SK-N-SH (cell line): ENCODE measurements around the gene SLC6A17.

ENCODE experiments used
- CTCF ChIP-seq: fragments of 200-600 bp; sonication (generic); IDR thresholded peaks from 2 replicates; pipeline ENCODE4 v1.6.1; 2017; ENCODE audit warnings: antibody characterized with exemption, mild to moderate bottlenecking, moderate library complexity
- EP300 ChIP-seq, 2 experiments: IDR thresholded peaks; 2 replicates each; pipeline versions ENCODE4 v1.4.0 to v1.6.1; 2012; ENCODE audit warnings: borderline replicate concordance in 1 of 2, low read depth in 1 of 2, low read length in 1 of 2
- NFIC ChIP-seq: IDR thresholded peaks from 2 replicates; pipeline ENCODE4 v1.4.0; 2012; ENCODE audit warnings: borderline replicate concordance
- PBX3 ChIP-seq: IDR thresholded peaks from 2 replicates; pipeline ENCODE4; 2012
- POLR2AphosphoS5 ChIP-seq: IDR thresholded peaks from 2 replicates; pipeline ENCODE4 v1.6.1; 2012; ENCODE audit warnings: low read depth, low read length
- RAD21 ChIP-seq: IDR thresholded peaks from 2 replicates; pipeline ENCODE4 v1.6.1; 2012; ENCODE audit warnings: mild to moderate bottlenecking, low read length
- RFX5 ChIP-seq: IDR thresholded peaks from 2 replicates; pipeline ENCODE4 v1.6.1; 2012; ENCODE audit warnings: mild to moderate bottlenecking, improper control_type of control experiment, low read length
- SMC3 ChIP-seq: IDR thresholded peaks from 2 replicates; pipeline ENCODE4 v1.6.1; 2012; ENCODE audit warnings: low read depth, low read length, improper control_type of control experiment
- TEAD4 ChIP-seq: IDR thresholded peaks from 2 replicates; pipeline ENCODE4 v1.4.0; 2012; ENCODE audit warnings: mild to moderate bottlenecking, borderline replicate concordance; ENCODE audit not compliant: insufficient read depth
- TF ChIP-seq, protein P1 (sequence below): IDR thresholded peaks from 2 replicates; pipeline ENCODE4 v1.6.1; 2012; ENCODE audit warnings: mild to moderate bottlenecking, low read depth, low read length, moderate library complexity
- TF ChIP-seq, protein P2 (sequence below): fragments of 150-350 bp; IDR thresholded peaks from 2 replicates; pipeline ENCODE4 v1.6.1; 2017; ENCODE audit warnings: antibody characterized with exemption, low read length, low read depth, borderline replicate concordance

DNA sequence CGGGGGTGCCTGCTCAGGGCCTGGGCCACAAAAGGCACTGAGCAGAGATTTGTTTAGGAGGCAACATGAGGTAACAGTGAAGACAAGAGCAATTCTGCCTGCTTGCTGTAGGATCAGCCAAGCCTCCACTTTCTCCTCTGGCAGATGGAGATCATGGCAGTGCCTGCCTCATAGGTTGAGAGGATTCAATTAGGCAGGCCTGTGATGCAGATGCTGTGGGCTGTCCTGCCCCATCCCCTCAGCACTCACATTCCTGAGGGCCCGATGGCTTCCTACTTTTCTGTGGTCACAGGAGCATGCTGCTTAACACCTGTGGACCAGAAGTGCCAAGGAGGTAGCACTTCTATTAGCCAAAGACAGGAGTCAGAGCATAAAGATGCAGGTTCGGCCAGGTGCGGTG, 39.2 kb upstream of the SLC6A17 start:
- TF ChIP-seq POLR2AphosphoS5 (no peak), CTCF (no peak), EP300 (IDR thresholded peaks at IDR 0.05; ENCODE audit: borderline replicate concordance in 1 of 2, low read depth in 1 of 2, low read length in 1 of 2) (no peak; a peak in 1 of 4 replicates), RAD21 (no peak), NFIC (no peak), SMC3 (no peak), PBX3 (no peak), TEAD4 (no peak), RFX5 (no peak)
- TF ChIP-seq, protein P1, sequence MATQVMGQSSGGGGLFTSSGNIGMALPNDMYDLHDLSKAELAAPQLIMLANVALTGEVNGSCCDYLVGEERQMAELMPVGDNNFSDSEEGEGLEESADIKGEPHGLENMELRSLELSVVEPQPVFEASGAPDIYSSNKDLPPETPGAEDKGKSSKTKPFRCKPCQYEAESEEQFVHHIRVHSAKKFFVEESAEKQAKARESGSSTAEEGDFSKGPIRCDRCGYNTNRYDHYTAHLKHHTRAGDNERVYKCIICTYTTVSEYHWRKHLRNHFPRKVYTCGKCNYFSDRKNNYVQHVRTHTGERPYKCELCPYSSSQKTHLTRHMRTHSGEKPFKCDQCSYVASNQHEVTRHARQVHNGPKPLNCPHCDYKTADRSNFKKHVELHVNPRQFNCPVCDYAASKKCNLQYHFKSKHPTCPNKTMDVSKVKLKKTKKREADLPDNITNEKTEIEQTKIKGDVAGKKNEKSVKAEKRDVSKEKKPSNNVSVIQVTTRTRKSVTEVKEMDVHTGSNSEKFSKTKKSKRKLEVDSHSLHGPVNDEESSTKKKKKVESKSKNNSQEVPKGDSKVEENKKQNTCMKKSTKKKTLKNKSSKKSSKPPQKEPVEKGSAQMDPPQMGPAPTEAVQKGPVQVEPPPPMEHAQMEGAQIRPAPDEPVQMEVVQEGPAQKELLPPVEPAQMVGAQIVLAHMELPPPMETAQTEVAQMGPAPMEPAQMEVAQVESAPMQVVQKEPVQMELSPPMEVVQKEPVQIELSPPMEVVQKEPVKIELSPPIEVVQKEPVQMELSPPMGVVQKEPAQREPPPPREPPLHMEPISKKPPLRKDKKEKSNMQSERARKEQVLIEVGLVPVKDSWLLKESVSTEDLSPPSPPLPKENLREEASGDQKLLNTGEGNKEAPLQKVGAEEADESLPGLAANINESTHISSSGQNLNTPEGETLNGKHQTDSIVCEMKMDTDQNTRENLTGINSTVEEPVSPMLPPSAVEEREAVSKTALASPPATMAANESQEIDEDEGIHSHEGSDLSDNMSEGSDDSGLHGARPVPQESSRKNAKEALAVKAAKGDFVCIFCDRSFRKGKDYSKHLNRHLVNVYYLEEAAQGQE = no peak
- TF ChIP-seq, protein P2, sequence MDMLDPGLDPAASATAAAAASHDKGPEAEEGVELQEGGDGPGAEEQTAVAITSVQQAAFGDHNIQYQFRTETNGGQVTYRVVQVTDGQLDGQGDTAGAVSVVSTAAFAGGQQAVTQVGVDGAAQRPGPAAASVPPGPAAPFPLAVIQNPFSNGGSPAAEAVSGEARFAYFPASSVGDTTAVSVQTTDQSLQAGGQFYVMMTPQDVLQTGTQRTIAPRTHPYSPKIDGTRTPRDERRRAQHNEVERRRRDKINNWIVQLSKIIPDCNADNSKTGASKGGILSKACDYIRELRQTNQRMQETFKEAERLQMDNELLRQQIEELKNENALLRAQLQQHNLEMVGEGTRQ = no peak
